T-helper 2 cell treated with Interferon-gamma antibody and Interleukin-4, amounts not matched to agents 5 μg/mL and 100 μg/mL, for 36 hours (primary cell): Measurements from ENCODE around the gene PCCA.

Experiments
- DNase-seq: peaks from one replicate; pipeline ENCODE4 v3.0.0; 2021; ENCODE audit warnings: low spot score
- H3K27ac Mint-ChIP-seq: one replicate; pipeline ENCODE4 v1.8.0; 2021; ENCODE audit warnings: mild to moderate bottlenecking, mixed read lengths
- H3K27me3 Mint-ChIP-seq: one replicate; pipeline ENCODE4 v1.8.0; 2021; ENCODE audit warnings: low read depth, mixed read lengths
- H3K36me3 Mint-ChIP-seq: one replicate; pipeline ENCODE4 v1.8.0; 2021; ENCODE audit warnings: low read depth, mixed read lengths
- H3K4me1 Mint-ChIP-seq: one replicate; pipeline ENCODE4 v1.8.0; 2021; ENCODE audit warnings: low read depth, mixed read lengths
- H3K4me3 Mint-ChIP-seq: one replicate; pipeline ENCODE4 v1.8.0; 2022; ENCODE audit warnings: mild to moderate bottlenecking, moderate library complexity, mixed read lengths
- H3K9me3 Mint-ChIP-seq: one replicate; pipeline ENCODE4 v1.8.0; 2021; ENCODE audit warnings: mixed read lengths

PCCA gene

GRCh38 chr13:100423375-100423774, 334.5 kb downstream of the PCCA start:
- Mint-ChIP-seq H3K9me3 (no peaks in the 10 kb centered on the region), H3K36me3 (peaks cover 3% of the 10 kb centered on the region), H3K4me1 (peaks cover 8% of the 10 kb centered on the region), H3K4me3 (no peak overlapping the region), H3K27ac (no peak overlapping the region), H3K27me3 (no peaks in the 10 kb centered on the region)
- no peak for DNase-seq

- Mint-ChIP-seq H3K4me3 (no peak overlapping the region), H3K36me3 (peaks cover 4% of the 10 kb centered on the region), H3K9me3 (peaks cover 9% of the 10 kb centered on the region), H3K27ac (no peak overlapping the region), H3K27me3 (no peaks in the 10 kb centered on the region), H3K4me1 (peaks cover 22% of the 10 kb centered on the region)
- DNase-seq: no peak
Observed at GRCh38 chr13:100428986-100429385, 340.1 kb downstream of the PCCA start.

GRCh38 chr13:100432611-100433010, 343.7 kb downstream of the PCCA start:
- peaks cover 35% of the 10 kb centered on the region for H3K4me1 Mint-ChIP-seq
- no peak overlapping the region for H3K27ac Mint-ChIP-seq
- no peak for DNase-seq
- no peaks in the 10 kb centered on the region for H3K27me3 Mint-ChIP-seq
- peaks cover 4% of the 10 kb centered on the region for H3K36me3 Mint-ChIP-seq
- H3K4me3 Mint-ChIP-seq: no peak overlapping the region
- H3K9me3 Mint-ChIP-seq: peaks cover 9% of the 10 kb centered on the region

- no peaks in the 10 kb centered on the region for H3K27me3 Mint-ChIP-seq
- H3K4me1 Mint-ChIP-seq: peaks cover 35% of the 10 kb centered on the region
- peaks cover 9% of the 10 kb centered on the region for H3K9me3 Mint-ChIP-seq
- H3K36me3 Mint-ChIP-seq: peaks cover 4% of the 10 kb centered on the region
- no peak for DNase-seq
- peak overlapping the region; percentile 41 for H3K27ac Mint-ChIP-seq
- H3K4me3 Mint-ChIP-seq: peak overlapping the region; percentile 13
Observed at GRCh38 chr13:100433475-100433874, 344.6 kb downstream of the PCCA start.

GRCh38 chr13:100434010-100434763, 345.3 kb downstream of the PCCA start:
- no peaks in the 10 kb centered on the region for H3K27me3 Mint-ChIP-seq
- H3K27ac Mint-ChIP-seq: peak overlapping the region; percentile 41

GRCh38 chr13:100436099-100436498, 347.2 kb downstream of the PCCA start:
- peaks cover 2% of the 10 kb centered on the region for H3K27me3 Mint-ChIP-seq
- H3K4me3 Mint-ChIP-seq: no peak overlapping the region
- H3K4me1 Mint-ChIP-seq: peaks cover 30% of the 10 kb centered on the region
- no peak for DNase-seq
- H3K9me3 Mint-ChIP-seq: peaks cover 9% of the 10 kb centered on the region
- H3K27ac Mint-ChIP-seq: no peak overlapping the region
- peaks cover 4% of the 10 kb centered on the region for H3K36me3 Mint-ChIP-seq

More at GRCh38 chr13:100434010-100434763, 345.3 kb downstream of the PCCA start:
- Mint-ChIP-seq H3K9me3 (peaks cover 9% of the 10 kb centered on the region), H3K4me3 (peak overlapping the region; percentile 13), H3K4me1 (peaks cover 35% of the 10 kb centered on the region), H3K36me3 (peaks cover 4% of the 10 kb centered on the region)
- DNase-seq: peak; percentile 22

- Mint-ChIP-seq H3K4me1 (peaks cover 26% of the 10 kb centered on the region), H3K27ac (no peak overlapping the region), H3K36me3 (no peaks in the 10 kb centered on the region), H3K9me3 (no peaks in the 10 kb centered on the region), H3K27me3 (peaks cover 2% of the 10 kb centered on the region), H3K4me3 (no peak overlapping the region)
- DNase-seq: no peak
Observed at GRCh38 chr13:100438059-100438788, 349.3 kb downstream of the PCCA start.

GRCh38 chr13:100439247-100439970, 350.5 kb downstream of the PCCA start:
- Mint-ChIP-seq H3K4me3 (no peak overlapping the region), H3K27me3 (peaks cover 2% of the 10 kb centered on the region), H3K27ac (no peak overlapping the region), H3K9me3 (no peaks in the 10 kb centered on the region), H3K4me1 (peaks cover 14% of the 10 kb centered on the region), H3K36me3 (no peaks in the 10 kb centered on the region)
- DNase-seq: no peak

- no peak overlapping the region for H3K27ac Mint-ChIP-seq
- H3K27me3 Mint-ChIP-seq: peaks cover 2% of the 10 kb centered on the region
- H3K4me3 Mint-ChIP-seq: no peak overlapping the region
- no peaks in the 10 kb centered on the region for H3K9me3 Mint-ChIP-seq
- no peaks in the 10 kb centered on the region for H3K36me3 Mint-ChIP-seq
- DNase-seq: no peak
- peaks cover 6% of the 10 kb centered on the region for H3K4me1 Mint-ChIP-seq
Observed at GRCh38 chr13:100440751-100441425, 352.0 kb downstream of the PCCA start.

- peaks cover 2% of the 10 kb centered on the region for H3K27me3 Mint-ChIP-seq
- H3K4me3 Mint-ChIP-seq: no peak overlapping the region
- H3K27ac Mint-ChIP-seq: no peak overlapping the region
- peaks cover 6% of the 10 kb centered on the region for H3K4me1 Mint-ChIP-seq
- no peaks in the 10 kb centered on the region for H3K9me3 Mint-ChIP-seq
- no peak for DNase-seq
- H3K36me3 Mint-ChIP-seq: no peaks in the 10 kb centered on the region
Observed at GRCh38 chr13:100442095-100442832, 353.4 kb downstream of the PCCA start.

- peaks cover 6% of the 10 kb centered on the region for H3K4me1 Mint-ChIP-seq
- H3K4me3 Mint-ChIP-seq: no peak overlapping the region
- H3K36me3 Mint-ChIP-seq: no peaks in the 10 kb centered on the region
- H3K27me3 Mint-ChIP-seq: peaks cover 2% of the 10 kb centered on the region
- no peak overlapping the region for H3K27ac Mint-ChIP-seq
- no peak for DNase-seq
- no peaks in the 10 kb centered on the region for H3K9me3 Mint-ChIP-seq
Observed at GRCh38 chr13:100443278-100443997, 354.5 kb downstream of the PCCA start.

- H3K4me3 Mint-ChIP-seq: no peak overlapping the region
- H3K27ac Mint-ChIP-seq: no peak overlapping the region
- H3K9me3 Mint-ChIP-seq: no peaks in the 10 kb centered on the region
- H3K4me1 Mint-ChIP-seq: peaks cover 6% of the 10 kb centered on the region
- no peaks in the 10 kb centered on the region for H3K36me3 Mint-ChIP-seq
- DNase-seq: no peak
- peaks cover 2% of the 10 kb centered on the region for H3K27me3 Mint-ChIP-seq
Observed at GRCh38 chr13:100443998-100444328, 355.1 kb downstream of the PCCA start.

- peaks cover 2% of the 10 kb centered on the region for H3K4me1 Mint-ChIP-seq
- H3K9me3 Mint-ChIP-seq: no peaks in the 10 kb centered on the region
- no peaks in the 10 kb centered on the region for H3K36me3 Mint-ChIP-seq
- H3K4me3 Mint-ChIP-seq: no peak overlapping the region
- peaks cover 5% of the 10 kb centered on the region for H3K27me3 Mint-ChIP-seq
- DNase-seq: no peak
- no peak overlapping the region for H3K27ac Mint-ChIP-seq
Observed at GRCh38 chr13:100447831-100448230, 358.9 kb downstream of the PCCA start.
